ENCODE measurements around the gene LINGO3.
"Not testable (repeated sequence)": the region's sequence is repeated elsewhere in the genome, so short reads cannot be mapped to it uniquely, and the experiment has no call there.

LINGO3 gene

DNA sequence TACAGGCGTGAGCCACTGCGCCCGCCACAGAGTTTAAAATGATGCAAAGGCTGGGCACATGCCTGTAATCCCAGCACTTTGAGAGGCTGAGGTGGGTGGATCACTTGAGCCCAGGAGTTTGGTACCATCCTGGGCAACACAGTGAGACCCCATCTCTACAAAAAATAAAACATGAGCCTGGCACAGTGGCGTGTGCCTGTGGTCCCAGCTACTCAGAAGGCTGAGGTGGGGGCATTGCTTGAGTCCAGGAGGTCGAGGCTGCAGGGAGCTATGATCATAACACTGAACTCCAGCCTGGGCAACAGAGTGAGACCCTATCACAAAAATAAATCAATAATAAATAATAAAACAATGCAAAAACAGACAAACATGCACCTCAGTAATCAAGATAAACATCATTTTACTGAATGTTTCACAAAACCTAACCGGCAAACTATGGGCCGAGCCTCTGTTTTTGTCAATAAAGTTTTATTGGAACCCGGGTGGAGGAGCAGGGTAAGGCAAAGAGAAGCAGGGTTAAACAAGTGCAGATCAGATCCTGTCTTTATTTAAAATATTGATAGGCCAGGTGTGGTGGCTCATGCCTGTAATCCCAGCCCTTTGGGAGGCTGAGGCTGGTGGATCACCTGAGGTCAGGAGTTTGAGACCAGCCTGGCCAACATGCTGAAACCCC lies 24.0 kb downstream of the LINGO3 start:
- TF ChIP-seq, protein P1, sequence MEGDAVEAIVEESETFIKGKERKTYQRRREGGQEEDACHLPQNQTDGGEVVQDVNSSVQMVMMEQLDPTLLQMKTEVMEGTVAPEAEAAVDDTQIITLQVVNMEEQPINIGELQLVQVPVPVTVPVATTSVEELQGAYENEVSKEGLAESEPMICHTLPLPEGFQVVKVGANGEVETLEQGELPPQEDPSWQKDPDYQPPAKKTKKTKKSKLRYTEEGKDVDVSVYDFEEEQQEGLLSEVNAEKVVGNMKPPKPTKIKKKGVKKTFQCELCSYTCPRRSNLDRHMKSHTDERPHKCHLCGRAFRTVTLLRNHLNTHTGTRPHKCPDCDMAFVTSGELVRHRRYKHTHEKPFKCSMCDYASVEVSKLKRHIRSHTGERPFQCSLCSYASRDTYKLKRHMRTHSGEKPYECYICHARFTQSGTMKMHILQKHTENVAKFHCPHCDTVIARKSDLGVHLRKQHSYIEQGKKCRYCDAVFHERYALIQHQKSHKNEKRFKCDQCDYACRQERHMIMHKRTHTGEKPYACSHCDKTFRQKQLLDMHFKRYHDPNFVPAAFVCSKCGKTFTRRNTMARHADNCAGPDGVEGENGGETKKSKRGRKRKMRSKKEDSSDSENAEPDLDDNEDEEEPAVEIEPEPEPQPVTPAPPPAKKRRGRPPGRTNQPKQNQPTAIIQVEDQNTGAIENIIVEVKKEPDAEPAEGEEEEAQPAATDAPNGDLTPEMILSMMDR (conservative IDR thresholded peaks at IDR 0.05; ENCODE audit: low read length) = no peak
- no peak for DNase-seq (ENCODE audit: low read depth)
- no peak overlapping the region for H3K4me3 ChIP-seq (ENCODE audit: low read length)

DNA sequence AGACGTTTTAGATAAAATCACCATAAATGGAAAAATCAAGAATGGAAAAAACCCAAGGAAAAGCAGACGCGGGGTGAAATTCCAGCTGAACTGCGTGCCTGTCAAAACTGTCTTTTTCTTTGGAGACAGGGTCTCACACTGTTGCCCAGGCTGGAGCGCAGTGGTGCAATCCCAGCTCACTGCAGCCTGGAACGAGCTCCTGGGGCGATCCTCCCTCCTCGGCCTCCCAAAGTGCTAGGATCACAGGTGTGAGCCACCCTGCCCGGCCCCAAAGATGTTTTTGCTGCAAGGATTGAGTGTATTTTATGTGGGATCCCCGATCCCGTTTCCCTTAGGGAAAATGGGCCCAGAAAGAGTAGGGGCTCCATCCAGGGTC lies 25.1 kb downstream of the LINGO3 start:
- TF ChIP-seq, protein P1 (conservative IDR thresholded peaks at IDR 0.05; ENCODE audit: low read length) = no peak
- no peak overlapping the region for H3K4me3 ChIP-seq (ENCODE audit: low read length)
- no peak for DNase-seq (ENCODE audit: low read depth)

DNA sequence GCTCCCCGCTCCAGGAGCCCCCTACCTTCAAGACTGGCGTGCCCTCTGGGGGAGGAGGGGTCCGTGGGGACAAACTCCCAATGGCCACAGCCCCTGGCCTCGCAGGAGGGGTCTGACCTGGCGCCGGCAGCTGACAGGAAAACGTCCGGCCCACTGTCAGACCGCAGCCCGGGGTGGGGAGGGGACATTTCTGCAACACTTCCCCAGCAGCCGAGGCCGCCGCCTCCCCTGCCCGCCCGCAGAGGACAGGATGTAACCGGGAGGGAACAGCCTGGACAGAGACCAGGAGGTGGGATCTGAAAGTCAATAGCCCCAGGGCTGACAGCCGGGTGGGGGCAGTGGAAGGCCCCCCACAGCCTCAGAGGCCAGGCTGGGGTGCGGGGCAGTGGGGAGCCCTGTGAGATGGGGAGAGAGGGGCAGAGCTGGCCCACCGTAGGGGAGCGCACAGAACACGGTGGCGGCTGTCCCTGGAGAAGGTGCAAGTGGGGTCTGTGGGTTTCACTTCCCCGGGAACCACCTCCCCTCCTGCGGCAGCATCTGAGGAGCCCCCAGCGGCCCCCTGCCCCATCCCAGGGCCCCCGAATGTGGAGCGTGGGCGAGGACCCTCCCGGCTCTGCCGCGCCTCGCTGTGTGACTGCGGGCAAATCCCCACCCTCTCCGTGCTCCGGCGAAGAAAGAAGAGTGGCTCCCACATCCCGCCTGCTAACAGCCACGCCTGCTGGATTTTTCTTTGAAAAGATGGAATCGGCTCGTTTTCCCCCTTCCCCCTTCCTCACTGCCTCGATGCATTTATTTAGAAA lies 25.7 kb downstream of the LINGO3 start, which contains the start of gene PEAK3:
PEAK3 (minus strand) TSS at position 114 of the 800 bp plus-strand sequence. CDS start 1,244 bp downstream, outside the sequence.
- TF ChIP-seq, protein P1 (conservative IDR thresholded peaks at IDR 0.05; ENCODE audit: low read length) = no peak
- DNase-seq (ENCODE audit: low read depth) = peak; percentile 39
- H3K4me3 ChIP-seq (ENCODE audit: low read length) = no peak within 1 kb of the TSS

DNA sequence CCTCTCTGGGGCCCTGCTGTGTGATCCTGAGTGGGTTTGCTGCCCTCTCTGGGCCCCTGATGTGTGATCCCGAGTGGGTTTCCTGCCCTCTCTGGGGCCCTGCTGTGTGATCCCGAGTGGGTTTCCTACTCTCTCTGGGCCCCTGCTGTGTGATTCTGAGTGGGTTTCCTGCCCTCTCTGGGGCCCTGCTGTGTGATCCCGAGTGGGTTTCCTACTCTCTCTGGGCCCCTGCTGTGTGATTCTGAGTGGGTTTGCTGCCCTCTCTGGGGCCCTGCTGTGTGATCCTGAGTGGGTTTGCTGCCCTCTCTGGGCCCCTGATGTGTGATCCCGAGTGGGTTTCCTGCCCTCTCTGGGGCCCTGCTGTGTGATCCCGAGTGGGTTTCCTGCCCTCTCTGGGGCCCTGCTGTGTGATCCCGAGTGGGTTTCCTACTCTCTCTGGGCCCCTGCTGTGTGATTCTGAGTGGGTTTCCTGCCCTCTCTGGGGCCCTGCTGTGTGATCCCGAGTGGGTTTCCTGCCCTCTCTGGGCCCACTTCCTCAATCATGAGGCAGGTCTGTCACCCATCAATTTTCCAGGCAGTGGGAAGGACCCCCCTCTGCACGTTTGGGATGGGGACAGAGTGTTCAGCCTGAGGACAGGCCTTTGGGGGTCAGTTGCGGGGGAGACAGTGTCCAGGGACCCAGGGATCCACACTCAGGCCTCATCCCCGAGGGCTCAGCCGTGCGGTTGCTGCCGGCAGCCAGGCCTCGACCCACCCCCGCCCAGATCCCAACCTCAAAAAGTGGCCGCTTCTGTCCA lies 26.5 kb downstream of the LINGO3 start:
- not testable (repeated sequence) for DNase-seq (ENCODE audit: low read depth); H3K4me3 ChIP-seq (ENCODE audit: low read length)

DNA sequence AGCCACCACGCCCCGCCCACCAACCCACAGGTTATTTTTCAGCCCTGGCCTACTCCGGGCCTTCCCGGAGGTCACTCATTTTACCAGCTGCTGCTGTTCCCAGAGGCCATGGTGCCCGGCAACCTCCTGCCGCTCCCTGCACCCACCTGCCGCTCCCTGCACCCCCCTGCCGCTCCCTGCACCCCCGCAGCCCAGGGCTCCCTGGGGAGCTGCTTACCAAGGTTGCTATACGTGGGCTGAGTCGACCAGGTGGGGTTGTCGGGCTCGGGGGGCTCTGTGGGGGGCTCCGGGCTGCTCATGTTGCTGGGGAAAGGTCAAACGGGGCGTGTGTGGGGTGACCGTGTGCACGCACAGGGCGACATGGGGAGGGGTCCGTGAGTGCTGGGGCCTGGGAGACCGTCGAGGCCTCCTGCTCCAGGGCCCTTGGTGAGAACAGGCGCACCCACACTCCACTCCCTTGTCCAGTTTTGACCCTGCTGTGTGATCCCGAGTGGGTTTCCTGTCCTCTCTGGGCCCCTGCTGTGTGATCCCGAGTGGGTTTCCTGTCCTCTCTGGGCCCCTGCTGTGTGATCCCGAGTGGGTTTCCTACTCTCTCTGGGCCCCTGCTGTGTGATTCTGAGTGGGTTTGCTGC lies 27.2 kb downstream of the LINGO3 start:
- TF ChIP-seq, protein P1 (conservative IDR thresholded peaks at IDR 0.05; ENCODE audit: low read length) = no peak
- no peak overlapping the region for H3K4me3 ChIP-seq (ENCODE audit: low read length)
- no peak for DNase-seq (ENCODE audit: low read depth)

DNA sequence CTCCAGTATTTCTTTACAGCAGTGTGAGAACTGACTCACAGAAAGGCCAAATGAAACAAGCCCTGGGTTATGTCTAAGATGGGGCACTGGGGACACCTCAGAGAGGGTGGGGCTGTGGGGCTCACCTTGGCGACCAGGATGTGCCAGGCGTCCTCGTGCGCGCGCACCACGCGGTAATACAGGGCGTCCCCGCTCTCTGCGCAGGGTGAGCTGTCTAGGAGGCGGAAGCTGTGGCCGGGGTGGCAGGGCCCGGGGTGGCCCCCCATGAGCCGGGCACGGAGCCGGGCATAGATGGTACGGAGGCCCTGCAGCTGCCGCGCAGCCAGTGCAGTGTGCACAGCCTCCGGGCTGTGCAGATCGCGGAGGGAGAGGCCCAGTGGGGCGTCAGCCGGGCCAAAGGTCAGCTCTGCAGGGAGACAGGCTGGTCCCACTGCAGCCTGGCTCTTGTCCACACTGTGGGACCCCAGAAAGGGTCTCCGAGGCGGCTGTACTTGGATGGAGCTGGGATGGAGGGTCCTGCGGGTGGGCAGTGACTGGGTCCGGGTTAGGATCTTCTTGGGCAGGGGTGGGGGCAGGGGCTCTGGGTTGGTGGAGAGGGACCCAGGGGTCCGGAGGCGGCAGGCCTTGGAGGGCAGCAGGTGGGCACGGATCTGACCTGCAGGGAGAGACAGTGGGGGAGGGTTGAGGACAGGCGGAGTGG lies 29.3 kb downstream of the LINGO3 start:
- H3K4me3 ChIP-seq (ENCODE audit: low read length) = no peak overlapping the region
- DNase-seq (ENCODE audit: low read depth) = no peak
- TF ChIP-seq, protein P1 (conservative IDR thresholded peaks at IDR 0.05; ENCODE audit: low read length) = no peak

Measured in AG10803 (cell line).